HFFc6 (cell line): ENCODE data around the gene GTF2H3. TPM values are rescaled to one million over a fixed set of nuclear protein-coding genes. Genes with fewer than 3 reads are reported as not detected.

Experiments
- DNase-seq: peaks from one replicate; pipeline ENCODE4 v3.0.0-alpha.2; 2018
- H3K27ac Mint-ChIP-seq: 2 replicates; pipeline ENCODE4 v1.8.0; 2020; ENCODE audit warnings: mild to moderate bottlenecking, mixed read lengths
- H3K27me3 Mint-ChIP-seq: 2 replicates; pipeline ENCODE4 v1.8.0; 2021; ENCODE audit warnings: mild to moderate bottlenecking, moderate library complexity, mixed read lengths; ENCODE audit not compliant: insufficient read depth
- H3K36me3 Mint-ChIP-seq: 2 replicates; pipeline ENCODE4 v1.8.0; 2021; ENCODE audit warnings: low read depth, mixed read lengths
- H3K4me1 Mint-ChIP-seq: 2 replicates; pipeline ENCODE4 v1.8.0; 2020; ENCODE audit warnings: low read depth, mixed read lengths
- H3K4me3 Mint-ChIP-seq: 2 replicates; pipeline ENCODE4 v1.8.0; 2020; ENCODE audit warnings: mild to moderate bottlenecking, moderate library complexity, mixed read lengths
- H3K9me3 Mint-ChIP-seq: 2 replicates; pipeline ENCODE4 v1.8.0; 2020; ENCODE audit warnings: mild to moderate bottlenecking, mixed read lengths
- CTCF ChIP-seq: fragments of 200-600 bp; sonication (generic); IDR thresholded peaks from 2 replicates; pipeline ENCODE4 v1.5.0; 2021; ENCODE audit warnings: antibody characterized with exemption, mild to moderate bottlenecking
- total RNA-seq, 6 experiments: library from RNA; stranded (reverse); fragmentation: NEBNext Ultra II Directional; extraction: Animal tissue kit (Norgen Biotek cat#: 25700); gene quantifications; 2 replicates in 1 of 6; 3 replicates in 5 of 6; pipeline ENCODE4 v1.2.3, GENCODE V29; 2021

Gene GTF2H3
- total RNA-seq, 6 experiments from 2014 or later = 34.9 to 47.5 (median 43.0) TPM

- DNase-seq = no peak
- H3K36me3 Mint-ChIP-seq = peaks cover 47% of the 10 kb centered on the region
Measured at GRCh38 chr12:123621101-123621500, 12.5 kb upstream of the GTF2H3 start.

GRCh38 chr12:123621619-123622530, 11.8 kb upstream of the GTF2H3 start:
- Mint-ChIP-seq H3K36me3 (peaks cover 47% of the 10 kb centered on the region), H3K27me3 (peaks cover 6% of the 10 kb centered on the region), H3K4me3 (no peak overlapping the region), H3K27ac (peak overlapping the region; percentile 23; the same call in 1 of the 2 replicates), H3K9me3 (no peaks in the 10 kb centered on the region), H3K4me1 (peaks cover 14% of the 10 kb centered on the region; the same call in 1 of the 2 replicates)
- no peak for TF ChIP-seq CTCF
- DNase-seq = no peak

More at GRCh38 chr12:123621101-123621500, 12.5 kb upstream of the GTF2H3 start:
- TF ChIP-seq CTCF = no peak
- H3K4me1 Mint-ChIP-seq = peaks cover 14% of the 10 kb centered on the region; the same call in 1 of the 2 replicates
- peak overlapping the region; percentile 53; the same call in 1 of the 2 replicates for H3K27ac Mint-ChIP-seq
- peaks cover 6% of the 10 kb centered on the region for H3K27me3 Mint-ChIP-seq
- H3K9me3 Mint-ChIP-seq = no peaks in the 10 kb centered on the region
- no peak overlapping the region for H3K4me3 Mint-ChIP-seq

- TF ChIP-seq CTCF = no peak
- H3K27ac Mint-ChIP-seq = peak overlapping the region; percentile 97
- no peak for DNase-seq
Measured at GRCh38 chr12:123634142-123634561, 523 bp downstream of the GTF2H3 start.

GRCh38 chr12:123643911-123644310, 10.3 kb downstream of the GTF2H3 start:
- Mint-ChIP-seq H3K9me3 (no peaks in the 10 kb centered on the region), H3K36me3 (peaks cover 4% of the 10 kb centered on the region; the same call in 1 of the 2 replicates), H3K27ac (no peak overlapping the region), H3K27me3 (no peaks in the 10 kb centered on the region), H3K4me3 (no peak overlapping the region), H3K4me1 (no peaks in the 10 kb centered on the region)
- no peak for DNase-seq
- no peak for TF ChIP-seq CTCF

More at GRCh38 chr12:123634142-123634561, 523 bp downstream of the GTF2H3 start:
- Mint-ChIP-seq H3K36me3 (peaks cover 19% of the 10 kb centered on the region), H3K9me3 (no peaks in the 10 kb centered on the region), H3K27me3 (no peaks in the 10 kb centered on the region), H3K4me1 (peaks cover 21% of the 10 kb centered on the region), H3K4me3 (peak overlapping the region; percentile 99)

- H3K27me3 Mint-ChIP-seq = no peaks in the 10 kb centered on the region
- no peak for TF ChIP-seq CTCF
- no peak overlapping the region for H3K4me3 Mint-ChIP-seq
- H3K27ac Mint-ChIP-seq = no peak overlapping the region
- DNase-seq = no peak
- no peaks in the 10 kb centered on the region for H3K4me1 Mint-ChIP-seq
- H3K36me3 Mint-ChIP-seq = peaks cover 4% of the 10 kb centered on the region; the same call in 1 of the 2 replicates
- H3K9me3 Mint-ChIP-seq = no peaks in the 10 kb centered on the region
Measured at GRCh38 chr12:123645380-123645779, 11.8 kb downstream of the GTF2H3 start.
